Astrocyte (in vitro differentiated cells and primary cell): ENCODE results near the gene REXO1. TPM values are rescaled to one million over a fixed set of nuclear protein-coding genes. Genes with fewer than 3 reads are reported as not detected.

Experiments
- DNase-seq: peaks from one replicate; pipeline ENCODE4 v3.0.0-alpha.2; 2010; ENCODE audit warnings: low read depth
- FAIRE-seq: peaks from 2 replicates; lab custom pipeline; 2011; peaks lifted over from hg19 to GRCh38; lab: Jason Lieb, UNC
- H2AFZ ChIP-seq: 2 replicates; pipeline ENCODE4 v1.6.0; 2012; ENCODE audit warnings: low read depth, low read length, inconsistent platforms
- H3K27ac ChIP-seq: 2 replicates; pipeline ENCODE4 v1.5.1; 2011; ENCODE audit warnings: low read depth, low read length, inconsistent platforms
- H3K27me3 ChIP-seq: 2 replicates; pipeline ENCODE4 v1.6.0; 2011; ENCODE audit warnings: low read length, inconsistent platforms; ENCODE audit not compliant: insufficient read depth
- H3K36me3 ChIP-seq: 2 replicates; pipeline ENCODE4 v1.5.1; 2011; ENCODE audit warnings: low read length, inconsistent platforms; ENCODE audit not compliant: insufficient read depth
- H3K4me1 ChIP-seq: 2 replicates; pipeline ENCODE4 v1.5.1; 2011; ENCODE audit warnings: low read length, inconsistent platforms; ENCODE audit not compliant: insufficient read depth
- H3K4me2 ChIP-seq: 2 replicates; pipeline ENCODE4 v1.6.0; 2012; ENCODE audit warnings: low read length, inconsistent platforms
- H3K4me3 ChIP-seq: 2 replicates; pipeline ENCODE4 v1.5.1; 2011; ENCODE audit warnings: low read depth, mild to moderate bottlenecking, low read length, inconsistent platforms; ENCODE audit not compliant: insufficient read depth
- H3K79me2 ChIP-seq: 2 replicates; pipeline ENCODE4 v1.6.0; 2012; ENCODE audit warnings: mild to moderate bottlenecking, low read length, inconsistent platforms; ENCODE audit not compliant: insufficient read depth
- H3K9ac ChIP-seq: 2 replicates; pipeline ENCODE4 v1.6.0; 2012; ENCODE audit warnings: mild to moderate bottlenecking, low read length, inconsistent platforms
- H3K9me3 ChIP-seq: 2 replicates; pipeline ENCODE4 v1.5.1; 2012; ENCODE audit warnings: low read depth, mild to moderate bottlenecking, low read length, inconsistent platforms; ENCODE audit not compliant: insufficient read depth
- H4K20me1 ChIP-seq: 2 replicates; pipeline ENCODE4 v1.6.0; 2012; ENCODE audit warnings: low read length, inconsistent platforms; ENCODE audit not compliant: insufficient read depth
- H3K27ac Mint-ChIP-seq: one replicate; pipeline ENCODE4 v1.8.0; 2021; ENCODE audit warnings: mild to moderate bottlenecking, mixed read lengths; ENCODE audit not compliant: unreplicated experiment
- H3K27me3 Mint-ChIP-seq: one replicate; pipeline ENCODE4 v1.8.0; 2021; ENCODE audit warnings: low read depth, mixed read lengths; ENCODE audit not compliant: unreplicated experiment
- H3K36me3 Mint-ChIP-seq: one replicate; pipeline ENCODE4 v1.8.0; 2021; ENCODE audit warnings: low read depth, mixed read lengths; ENCODE audit not compliant: unreplicated experiment
- H3K4me1 Mint-ChIP-seq: one replicate; pipeline ENCODE4 v1.8.0; 2021; ENCODE audit warnings: low read depth, mixed read lengths; ENCODE audit not compliant: unreplicated experiment
- H3K4me3 Mint-ChIP-seq: one replicate; pipeline ENCODE4 v1.8.0; 2021; ENCODE audit warnings: mild to moderate bottlenecking, moderate library complexity, mixed read lengths; ENCODE audit not compliant: unreplicated experiment
- H3K9me3 Mint-ChIP-seq: one replicate; pipeline ENCODE4 v1.8.0; 2021; ENCODE audit warnings: mild to moderate bottlenecking, mixed read lengths; ENCODE audit not compliant: unreplicated experiment
- CTCF ChIP-seq: IDR thresholded peaks from 2 replicates; pipeline ENCODE4 v1.5.1; 2011; ENCODE audit warnings: low read depth, mild to moderate bottlenecking, inconsistent platforms, low read length, moderate library complexity; ENCODE audit not compliant: insufficient read depth
- EZH2 ChIP-seq: IDR thresholded peaks from 2 replicates; pipeline ENCODE4 v1.6.1; 2012; ENCODE audit warnings: mild to moderate bottlenecking, low read length, inconsistent platforms; ENCODE audit not compliant: insufficient read depth
- total RNA-seq: library from RNA; stranded (reverse); gene quantifications from 2 replicates; pipeline ENCODE4 v1.2.1, GENCODE V29; 2021

REXO1 gene
- total RNA-seq, 1 donor from 2014 or later = 35.5 TPM

- Histone ChIP-seq H3K4me3 (no peak overlapping the region), H3K27ac (no peak overlapping the region), H3K9me3 (no peaks in the 10 kb centered on the region), H3K4me1 (no peaks in the 10 kb centered on the region), H3K27me3 (no peaks in the 10 kb centered on the region), H4K20me1 (no peaks in the 10 kb centered on the region), H2AFZ (no peak overlapping the region), H3K4me2 (no peak overlapping the region), H3K79me2 (no peaks in the 10 kb centered on the region), H3K9ac (no peak overlapping the region), H3K36me3 (no peaks in the 10 kb centered on the region)
- FAIRE-seq (no peak), DNase-seq (no peak)
- no peak overlapping the region for H3K4me3 Mint-ChIP-seq
- no peaks in the 10 kb centered on the region for H3K4me1 Mint-ChIP-seq
- TF ChIP-seq CTCF = no peak
- no peak for TF ChIP-seq EZH2
- H3K36me3 Mint-ChIP-seq = peaks cover 14% of the 10 kb centered on the region
- H3K27ac Mint-ChIP-seq = no peak overlapping the region
- peaks cover 12% of the 10 kb centered on the region for H3K27me3 Mint-ChIP-seq
- H3K9me3 Mint-ChIP-seq = peaks cover 3% of the 10 kb centered on the region
These were observed 42.7 kb downstream of the REXO1 start for GRCh38 chr19:1805401-1806183.

- no peaks in the 10 kb centered on the region for H3K79me2 ChIP-seq
- H3K4me1 Mint-ChIP-seq = no peaks in the 10 kb centered on the region
- H3K27ac Mint-ChIP-seq = no peak overlapping the region
- H3K27me3 ChIP-seq = no peaks in the 10 kb centered on the region
- no peak overlapping the region for H2AFZ ChIP-seq
- H3K27me3 Mint-ChIP-seq = peaks cover 12% of the 10 kb centered on the region
- no peak overlapping the region for H3K4me3 Mint-ChIP-seq
- FAIRE-seq (no peak), DNase-seq (no peak)
- no peaks in the 10 kb centered on the region for H3K9me3 ChIP-seq
- no peak for TF ChIP-seq EZH2
- TF ChIP-seq CTCF = no peak
- peaks cover 3% of the 10 kb centered on the region for H3K9me3 Mint-ChIP-seq
- no peak overlapping the region for H3K4me3 ChIP-seq
- H3K9ac ChIP-seq = no peak overlapping the region
- H4K20me1 ChIP-seq = no peaks in the 10 kb centered on the region
- H3K4me2 ChIP-seq = no peak overlapping the region
- no peak overlapping the region for H3K27ac ChIP-seq
- H3K36me3 ChIP-seq = no peaks in the 10 kb centered on the region
- H3K36me3 Mint-ChIP-seq = peaks cover 18% of the 10 kb centered on the region
- H3K4me1 ChIP-seq = no peaks in the 10 kb centered on the region
These were observed 43.4 kb downstream of the REXO1 start for GRCh38 chr19:1804858-1805257.
